Measurements from ENCODE around the gene LHFPL3.

The LHFPL3 gene

DNA sequence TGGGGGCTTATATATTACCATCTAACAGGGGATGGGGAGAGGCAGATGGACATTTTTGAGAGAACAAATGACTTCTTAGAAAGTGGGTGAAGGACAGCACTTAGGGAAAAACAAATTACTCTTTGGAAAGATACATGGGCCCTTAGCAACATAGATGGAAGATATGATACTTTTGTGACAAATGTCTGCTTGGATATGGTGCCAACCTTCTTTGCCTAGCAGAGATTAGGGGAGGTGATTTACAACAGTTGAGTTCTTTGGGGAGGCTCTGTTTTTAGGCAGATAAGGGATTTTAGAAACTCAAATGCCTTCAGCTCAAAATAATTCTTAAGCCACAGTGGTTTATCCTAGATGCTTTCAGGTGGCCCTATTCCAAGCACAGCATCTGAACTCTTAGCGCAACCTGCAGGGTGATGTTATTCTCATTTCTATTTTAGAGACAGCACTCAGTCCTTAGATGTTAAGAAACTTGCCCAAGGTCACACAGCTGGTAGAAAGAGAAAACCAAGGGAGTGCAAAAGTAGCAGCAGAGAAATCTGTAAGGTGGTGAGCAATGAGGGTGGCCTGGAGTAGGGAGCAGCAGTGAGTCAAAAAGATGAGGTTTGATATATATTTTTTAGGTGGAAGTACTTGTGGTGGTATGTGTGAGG is 610.5 kb downstream of the LHFPL3 start:
- H3K4me3 ChIP-seq (ENCODE audit: low read depth, low read length) = no peak overlapping the region
- in situ Hi-C loops (cut with HindIII; ENCODE audit: low pct_ligation_motif_present, low sequenced_read_pairs) = no loop called here
- no peak overlapping the region for H3K27ac ChIP-seq
- no peak for DNase-seq
- TF ChIP-seq, protein P1, sequence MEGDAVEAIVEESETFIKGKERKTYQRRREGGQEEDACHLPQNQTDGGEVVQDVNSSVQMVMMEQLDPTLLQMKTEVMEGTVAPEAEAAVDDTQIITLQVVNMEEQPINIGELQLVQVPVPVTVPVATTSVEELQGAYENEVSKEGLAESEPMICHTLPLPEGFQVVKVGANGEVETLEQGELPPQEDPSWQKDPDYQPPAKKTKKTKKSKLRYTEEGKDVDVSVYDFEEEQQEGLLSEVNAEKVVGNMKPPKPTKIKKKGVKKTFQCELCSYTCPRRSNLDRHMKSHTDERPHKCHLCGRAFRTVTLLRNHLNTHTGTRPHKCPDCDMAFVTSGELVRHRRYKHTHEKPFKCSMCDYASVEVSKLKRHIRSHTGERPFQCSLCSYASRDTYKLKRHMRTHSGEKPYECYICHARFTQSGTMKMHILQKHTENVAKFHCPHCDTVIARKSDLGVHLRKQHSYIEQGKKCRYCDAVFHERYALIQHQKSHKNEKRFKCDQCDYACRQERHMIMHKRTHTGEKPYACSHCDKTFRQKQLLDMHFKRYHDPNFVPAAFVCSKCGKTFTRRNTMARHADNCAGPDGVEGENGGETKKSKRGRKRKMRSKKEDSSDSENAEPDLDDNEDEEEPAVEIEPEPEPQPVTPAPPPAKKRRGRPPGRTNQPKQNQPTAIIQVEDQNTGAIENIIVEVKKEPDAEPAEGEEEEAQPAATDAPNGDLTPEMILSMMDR (IDR thresholded peaks at IDR 0.05; ENCODE audit: low read depth, low read length, missing control alignments) = no peak
- H3K27me3 ChIP-seq (replicated peaks) = no peaks in the 10 kb centered on the region
- no peaks in the 10 kb centered on the region for H3K36me3 ChIP-seq (replicated peaks)

DNA sequence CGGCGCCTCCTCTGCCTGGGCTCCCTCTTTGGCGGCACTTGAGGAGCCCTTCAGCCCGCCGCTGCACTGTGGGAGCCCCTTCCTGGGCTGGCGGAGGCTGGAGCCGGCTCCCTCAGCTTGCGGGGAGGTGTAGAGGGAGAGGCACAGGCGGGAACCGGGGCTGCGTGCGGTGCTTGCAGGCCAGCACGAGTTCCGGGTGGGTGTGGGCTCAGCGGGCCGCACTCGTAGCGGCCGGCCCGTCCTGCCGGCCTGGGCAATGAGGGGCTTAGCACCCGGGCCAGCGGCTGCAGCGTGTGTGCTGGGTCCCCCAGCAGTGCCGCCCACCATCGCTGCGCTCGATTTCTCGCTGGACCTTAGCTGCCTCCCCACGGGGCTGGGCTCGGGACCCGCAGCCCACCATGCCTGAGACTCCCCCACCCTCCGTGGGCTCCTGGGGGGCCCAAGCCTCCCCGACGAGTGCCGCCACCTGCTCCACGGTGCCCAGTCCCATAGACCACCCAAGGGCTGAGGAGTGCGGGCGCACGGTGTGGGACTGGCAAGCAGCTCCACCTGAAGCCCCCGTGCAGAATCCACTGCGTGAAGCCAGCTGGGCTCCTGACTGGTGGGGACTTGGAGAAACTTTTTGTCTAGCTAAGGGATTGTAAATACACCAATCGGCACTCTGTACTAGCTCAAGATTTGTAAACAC is 611.8 kb downstream of the LHFPL3 start:
- TF ChIP-seq, protein P1 (IDR thresholded peaks at IDR 0.05; ENCODE audit: low read depth, low read length, missing control alignments) = no peak
- H3K27ac ChIP-seq = no peak overlapping the region
- in situ Hi-C loops (cut with HindIII; ENCODE audit: low pct_ligation_motif_present, low sequenced_read_pairs) = no loop called here

DNA sequence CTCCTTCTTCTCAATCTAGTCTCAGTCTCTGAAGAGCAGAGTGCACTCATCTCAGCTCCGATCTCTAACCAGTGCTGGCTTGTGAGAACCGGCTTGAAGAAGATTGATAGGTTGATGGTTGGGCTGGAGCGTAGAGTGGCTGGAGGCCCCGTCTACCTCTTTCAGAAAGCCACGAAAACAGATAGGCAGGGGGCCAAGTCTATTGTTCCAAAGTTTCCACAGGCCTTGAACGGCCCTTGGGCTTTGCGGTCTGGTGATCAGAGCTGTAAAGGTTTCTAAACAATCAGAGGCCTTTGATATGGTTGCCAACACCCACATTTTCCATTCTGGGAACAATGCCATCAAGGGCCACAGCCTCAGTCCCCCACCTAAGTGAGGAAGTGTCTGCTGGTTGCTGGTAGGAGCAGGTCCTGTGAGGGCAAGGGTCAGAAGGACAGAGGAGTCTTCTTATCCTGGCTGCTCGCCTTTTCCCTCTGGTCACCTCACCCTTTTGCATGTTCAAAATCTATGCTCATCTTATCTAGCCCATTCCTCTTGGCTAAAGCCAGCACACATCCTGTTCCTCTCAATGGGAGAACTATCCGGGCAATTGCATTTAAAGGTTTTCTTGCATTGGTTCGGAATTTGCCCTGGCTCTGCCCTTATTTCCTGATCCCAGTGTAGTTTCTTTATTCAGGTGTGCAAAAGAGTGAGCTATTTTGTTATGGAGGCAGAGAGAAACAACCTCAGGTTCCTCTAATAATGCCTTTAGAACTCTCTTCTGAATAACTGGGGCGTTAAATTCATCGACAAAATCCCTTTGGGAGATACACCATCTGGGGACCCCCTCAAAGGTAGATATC is 615.3 kb downstream of the LHFPL3 start:
- in situ Hi-C loops (cut with HindIII; ENCODE audit: low pct_ligation_motif_present, low sequenced_read_pairs) = no loop called here
- DNase-seq = peak; percentile 63
- Histone ChIP-seq H3K27ac (peak overlapping the region; percentile 93), H3K36me3 (replicated peaks) (no peaks in the 10 kb centered on the region), H3K4me3 (ENCODE audit: low read depth, low read length) (no peak overlapping the region), H3K27me3 (replicated peaks) (no peaks in the 10 kb centered on the region)
- TF ChIP-seq, protein P1 (IDR thresholded peaks at IDR 0.05; ENCODE audit: low read depth, low read length, missing control alignments) = no peak

More for the DNA sequence above, 611.8 kb downstream of the LHFPL3 start:
- Histone ChIP-seq H3K27me3 (replicated peaks) (no peaks in the 10 kb centered on the region), H3K36me3 (replicated peaks) (no peaks in the 10 kb centered on the region), H3K4me3 (ENCODE audit: low read depth, low read length) (no peak overlapping the region)
- no peak for DNase-seq

DNA sequence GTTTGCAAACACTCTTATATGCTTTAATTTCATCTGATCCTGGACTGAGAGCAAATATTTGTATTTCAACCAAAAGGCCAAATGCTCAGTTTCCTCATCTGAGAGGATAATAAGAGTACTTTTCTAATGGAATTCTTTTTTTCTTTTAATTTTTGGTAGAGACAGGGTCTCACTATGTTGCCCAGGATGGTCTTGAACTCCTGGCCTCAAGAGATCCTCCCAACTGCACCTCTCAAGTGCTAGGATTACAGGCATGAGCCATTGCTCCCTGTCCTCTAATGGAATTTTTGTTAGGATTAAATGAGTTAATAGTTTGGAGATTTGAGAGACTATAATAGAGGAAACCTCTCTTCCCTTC is 617.2 kb downstream of the LHFPL3 start:
- H3K4me3 ChIP-seq (ENCODE audit: low read depth, low read length) = no peak overlapping the region
- H3K27ac ChIP-seq = peak overlapping the region; percentile 91
- DNase-seq = no peak
- H3K27me3 ChIP-seq (replicated peaks) = no peaks in the 10 kb centered on the region
- TF ChIP-seq, protein P1 (IDR thresholded peaks at IDR 0.05; ENCODE audit: low read depth, low read length, missing control alignments) = no peak
- H3K36me3 ChIP-seq (replicated peaks) = no peaks in the 10 kb centered on the region
- in situ Hi-C loops (cut with HindIII; ENCODE audit: low pct_ligation_motif_present, low sequenced_read_pairs) = no loop called here

DNA sequence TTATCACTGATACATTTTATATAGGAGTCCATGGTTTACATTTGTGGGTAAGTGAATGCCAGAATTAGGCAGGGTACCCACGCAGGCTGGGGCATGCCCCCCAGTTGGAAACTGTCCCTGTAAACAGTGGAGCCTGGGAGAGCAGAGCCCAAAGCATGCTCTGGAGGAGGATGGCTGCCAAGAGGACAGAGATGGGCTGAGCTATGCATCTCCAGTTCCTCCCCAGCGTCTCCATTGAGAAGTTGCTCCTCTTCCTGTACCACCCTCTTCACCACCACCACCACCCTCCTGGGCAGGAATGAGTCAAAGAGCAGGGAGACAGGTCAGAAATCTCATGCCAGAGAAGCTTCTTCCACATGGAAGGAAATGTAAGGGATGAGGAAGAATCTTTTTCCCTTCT is 617.9 kb downstream of the LHFPL3 start:
- no peak for DNase-seq
- Histone ChIP-seq H3K4me3 (ENCODE audit: low read depth, low read length) (no peak overlapping the region), H3K27me3 (replicated peaks) (no peaks in the 10 kb centered on the region), H3K27ac (peak overlapping the region; percentile 91), H3K36me3 (replicated peaks) (no peaks in the 10 kb centered on the region)
- TF ChIP-seq, protein P1 (IDR thresholded peaks at IDR 0.05; ENCODE audit: low read depth, low read length, missing control alignments) = no peak
- in situ Hi-C loops (cut with HindIII; ENCODE audit: low pct_ligation_motif_present, low sequenced_read_pairs) = no loop called here

Data from brain microvascular endothelial cell (primary cell).